Hepatocyte (in vitro differentiated cells): ENCODE results near the gene CNIH1. TPM values are rescaled to one million over a fixed set of nuclear protein-coding genes. Genes with fewer than 3 reads are reported as not detected.
"Not testable (repeated sequence)": the region's sequence is repeated elsewhere in the genome, so short reads cannot be mapped to it uniquely, and the experiment has no call there.

Experiments
- DNase-seq: peaks from one replicate; pipeline ENCODE4 v3.0.0-alpha.2; 2016; ENCODE audit warnings: low spot score
- H2AFZ ChIP-seq: fragments of 200-600 bp; sonication (generic); 2 replicates; pipeline ENCODE4 v1.6.0; 2016; ENCODE audit warnings: antibody characterized with exemption, mild to moderate bottlenecking
- H3K27ac ChIP-seq: fragments of 200-600 bp; sonication (generic); 2 replicates; pipeline ENCODE4 v1.5.1; 2016; ENCODE audit warnings: mild to moderate bottlenecking
- H3K27me3 ChIP-seq: fragments of 200-600 bp; sonication (generic); 2 replicates; pipeline ENCODE4 v1.6.1; 2016
- H3K36me3 ChIP-seq: fragments of 200-600 bp; sonication (generic); replicated peaks from 2 replicates; pipeline ENCODE4 v1.5.1; 2016; ENCODE audit warnings: low read depth; ENCODE audit not compliant: insufficient read depth
- H3K4me1 ChIP-seq: fragments of 200-600 bp; sonication (generic); 2 replicates; pipeline ENCODE4 v1.5.1; 2016; ENCODE audit warnings: mild to moderate bottlenecking, moderate library complexity; ENCODE audit not compliant: insufficient read depth
- H3K4me2 ChIP-seq: fragments of 200-600 bp; sonication (generic); 2 replicates; pipeline ENCODE4 v1.6.0; 2016
- H3K4me3 ChIP-seq: fragments of 200-600 bp; sonication (generic); 2 replicates; pipeline ENCODE4 v1.5.1; 2016; ENCODE audit warnings: mild to moderate bottlenecking
- H3K79me2 ChIP-seq: fragments of 200-600 bp; sonication (generic); 2 replicates; pipeline ENCODE4 v1.6.0; 2017; ENCODE audit warnings: mild to moderate bottlenecking
- H3K9me2 ChIP-seq: fragments of 200-600 bp; sonication (generic); replicated peaks from 2 replicates; pipeline ENCODE4 v1.6.0; 2017; ENCODE audit warnings: mild to moderate bottlenecking; ENCODE audit not compliant: insufficient read depth
- H3K9me3 ChIP-seq: fragments of 200-600 bp; sonication (generic); 2 replicates; pipeline ENCODE4 v1.5.1; 2016; ENCODE audit warnings: low read depth, mild to moderate bottlenecking
- H4K20me1 ChIP-seq: fragments of 200-600 bp; sonication (generic); 2 replicates; pipeline ENCODE4 v1.6.0; 2016; ENCODE audit warnings: mild to moderate bottlenecking; ENCODE audit not compliant: insufficient read depth, poor library complexity, severe bottlenecking
- EZH2 ChIP-seq: fragments of 200-600 bp; sonication (generic); IDR thresholded peaks from 2 replicates; pipeline ENCODE4 v1.6.1; 2016; ENCODE audit warnings: antibody characterized with exemption, mild to moderate bottlenecking, borderline replicate concordance
- EZH2phosphoT487 ChIP-seq: fragments of 200-600 bp; sonication (generic); IDR thresholded peaks from one replicate; pipeline ENCODE4 v1.6.1; 2018; ENCODE audit warnings: antibody characterized with exemption, mild to moderate bottlenecking, low read depth, moderate library complexity; ENCODE audit not compliant: unreplicated experiment, severe bottlenecking
- WGBS: methylation state at CpG from one replicate; pipeline ENCODE4 v1.1.6; 2016; ENCODE audit warnings: low lambda C conversion rate; ENCODE audit errors: missing lambda C conversion rate; 5-methylcytosine and 5-hydroxymethylcytosine counted together
- polyA plus RNA-seq: library from polyadenylated mRNA; unstranded; fragments of >200 nt; fragmentation: Nextera tagmentation; extraction: Ambion mirVana; gene quantifications from 2 replicates; pipeline ENCODE4 v1.2.1, GENCODE V29; 2016
- total RNA-seq: library from RNA; depleted of rRNA; stranded (reverse); fragments of >200 nt; gene quantifications from 2 replicates; pipeline ENCODE4 v1.2.3, GENCODE V29; 2014
- TF ChIP-seq, protein P1 (sequence below): fragments of 200-600 bp; sonication (generic); IDR thresholded peaks from 2 replicates; pipeline ENCODE4 v1.5.1; 2016; ENCODE audit warnings: antibody characterized with exemption, mild to moderate bottlenecking; ENCODE audit not compliant: poor library complexity

CNIH1 gene
- total and polyA plus RNA-seq, 2 experiments from 2014 or later = 201 to 320 TPM

DNA sequence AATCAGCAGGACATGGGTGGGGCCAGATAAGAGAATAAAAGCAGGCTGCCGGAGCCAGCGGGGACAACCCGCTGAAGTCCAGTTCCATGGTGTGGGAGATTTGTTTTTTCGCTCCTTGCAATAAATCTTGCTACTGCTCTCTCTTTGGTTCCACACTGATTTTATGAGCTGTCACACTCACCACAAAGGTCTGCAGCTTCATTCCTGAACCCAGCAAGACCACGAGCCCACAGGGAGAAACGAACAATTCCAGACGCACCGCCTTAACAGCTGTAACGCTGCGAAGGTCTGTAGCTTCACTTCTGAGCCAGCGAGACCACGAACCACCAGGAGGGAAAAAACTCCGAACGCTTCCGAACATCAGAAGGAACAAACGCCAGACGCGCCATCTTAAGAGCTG lies 2.8 kb upstream of the CNIH1 start:
- Histone ChIP-seq H3K4me1 (peaks cover 22% of the 10 kb centered on the region), H3K27me3 (no peaks in the 10 kb centered on the region), H3K9me2 (no peaks in the 10 kb centered on the region), H3K27ac (peak overlapping the region; percentile 83), H3K9me3 (no peaks in the 10 kb centered on the region), H3K4me2 (peak overlapping the region; percentile 43), H3K4me3 (no peak overlapping the region), H3K79me2 (peaks cover 16% of the 10 kb centered on the region), H4K20me1 (no peaks in the 10 kb centered on the region), H3K36me3 (no peaks in the 10 kb centered on the region), H2AFZ (no peak overlapping the region)
- TF ChIP-seq, protein P1, sequence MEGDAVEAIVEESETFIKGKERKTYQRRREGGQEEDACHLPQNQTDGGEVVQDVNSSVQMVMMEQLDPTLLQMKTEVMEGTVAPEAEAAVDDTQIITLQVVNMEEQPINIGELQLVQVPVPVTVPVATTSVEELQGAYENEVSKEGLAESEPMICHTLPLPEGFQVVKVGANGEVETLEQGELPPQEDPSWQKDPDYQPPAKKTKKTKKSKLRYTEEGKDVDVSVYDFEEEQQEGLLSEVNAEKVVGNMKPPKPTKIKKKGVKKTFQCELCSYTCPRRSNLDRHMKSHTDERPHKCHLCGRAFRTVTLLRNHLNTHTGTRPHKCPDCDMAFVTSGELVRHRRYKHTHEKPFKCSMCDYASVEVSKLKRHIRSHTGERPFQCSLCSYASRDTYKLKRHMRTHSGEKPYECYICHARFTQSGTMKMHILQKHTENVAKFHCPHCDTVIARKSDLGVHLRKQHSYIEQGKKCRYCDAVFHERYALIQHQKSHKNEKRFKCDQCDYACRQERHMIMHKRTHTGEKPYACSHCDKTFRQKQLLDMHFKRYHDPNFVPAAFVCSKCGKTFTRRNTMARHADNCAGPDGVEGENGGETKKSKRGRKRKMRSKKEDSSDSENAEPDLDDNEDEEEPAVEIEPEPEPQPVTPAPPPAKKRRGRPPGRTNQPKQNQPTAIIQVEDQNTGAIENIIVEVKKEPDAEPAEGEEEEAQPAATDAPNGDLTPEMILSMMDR = no peak
- TF ChIP-seq EZH2phosphoT487 = no peak
- TF ChIP-seq EZH2 = no peak
- WGBS = 74% methylated on average over 17 of the region's 18 CpGs
- DNase-seq = no peak

DNA sequence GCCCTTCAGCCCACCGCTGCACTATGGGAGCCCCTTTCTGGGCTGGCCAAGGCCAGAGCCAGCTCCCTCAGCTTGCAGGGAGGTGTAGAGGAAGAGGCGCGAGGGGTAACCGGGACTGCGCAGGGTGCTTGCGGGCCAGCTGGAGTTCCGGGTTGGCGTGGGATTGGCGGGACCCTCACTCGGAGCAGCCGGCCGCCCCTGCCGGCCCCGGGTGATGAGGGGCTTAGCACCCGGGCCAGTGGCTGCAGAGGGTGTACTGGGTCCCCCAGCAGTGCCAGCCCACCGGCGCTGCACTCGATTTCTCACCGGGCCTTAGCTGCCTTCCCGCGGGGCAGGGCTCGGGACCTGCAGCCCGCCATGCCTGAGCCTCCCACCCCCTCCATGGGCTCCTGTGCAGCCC lies 1.8 kb upstream of the CNIH1 start:
- peaks cover 22% of the 10 kb centered on the region for H3K4me1 ChIP-seq
- H3K27me3 ChIP-seq = not testable (repeated sequence)
- WGBS = 100% methylated on average over 14 of the region's 23 CpGs

DNA sequence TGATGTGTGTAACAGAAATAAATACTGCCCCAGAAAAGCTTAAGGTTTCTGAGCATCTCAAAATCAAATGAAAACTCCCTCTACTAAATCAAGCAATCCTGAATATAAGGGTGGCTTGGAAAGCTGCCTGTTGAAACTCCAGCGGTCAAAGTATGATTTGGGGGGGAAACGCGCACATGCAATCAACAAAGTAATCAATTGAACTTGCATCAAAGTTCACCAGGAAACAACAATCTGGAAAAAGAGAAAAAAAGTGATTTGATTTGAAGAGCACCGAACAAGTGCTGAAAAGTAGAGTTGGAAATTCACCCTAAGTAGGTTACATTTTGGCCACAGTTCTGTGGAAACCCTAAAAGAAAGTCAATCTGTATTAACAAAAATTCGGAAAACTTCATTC lies 700 bp downstream of the CNIH1 start:
- TF ChIP-seq EZH2phosphoT487 (no peak), EZH2 (no peak)
- TF ChIP-seq, protein P1 = no peak
- H3K9me3 ChIP-seq = no peaks in the 10 kb centered on the region
- no peaks in the 10 kb centered on the region for H3K36me3 ChIP-seq
- peak overlapping the region; percentile 83 for H3K4me2 ChIP-seq
- peak; percentile 8 for DNase-seq
- H3K4me3 ChIP-seq = peak overlapping the region; percentile 89
- no peaks in the 10 kb centered on the region for H3K9me2 ChIP-seq
- H4K20me1 ChIP-seq = no peaks in the 10 kb centered on the region
- H3K79me2 ChIP-seq = peaks cover 51% of the 10 kb centered on the region
- H3K27me3 ChIP-seq = no peaks in the 10 kb centered on the region
- 2% methylated on average over 5 of the region's 5 CpGs for WGBS
- H3K4me1 ChIP-seq = peaks cover 13% of the 10 kb centered on the region
- H3K27ac ChIP-seq = peak overlapping the region; percentile 99
- peak overlapping the region; percentile 74 for H2AFZ ChIP-seq

More for the DNA sequence above, 1.8 kb upstream of the CNIH1 start:
- H3K4me3 ChIP-seq, H3K9me3 ChIP-seq, DNase-seq, H3K4me2 ChIP-seq, H3K9me2 ChIP-seq, H3K27ac ChIP-seq, H4K20me1 ChIP-seq, H2AFZ ChIP-seq, H3K36me3 ChIP-seq: not testable (repeated sequence)
- peaks cover 26% of the 10 kb centered on the region for H3K79me2 ChIP-seq

DNA sequence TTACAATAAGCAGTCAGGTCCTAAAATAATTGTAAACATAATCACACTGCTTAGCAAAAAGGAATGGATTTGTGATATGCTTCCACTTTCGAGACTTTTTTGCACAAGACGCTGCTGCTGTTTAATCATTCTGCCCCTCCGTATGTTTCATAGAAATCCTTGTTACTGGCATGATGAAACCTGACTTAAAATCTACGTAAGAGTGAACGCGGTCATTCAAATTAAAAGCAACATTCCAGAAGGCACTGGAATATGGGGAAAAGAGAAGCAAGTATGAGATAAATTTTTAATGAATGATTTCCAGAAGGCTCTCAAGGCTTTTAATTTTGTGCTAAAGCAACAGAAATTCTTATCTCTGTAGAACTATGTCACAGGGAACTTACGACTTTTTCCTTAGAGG lies 1.1 kb downstream of the CNIH1 start:
- Histone ChIP-seq H3K9me2 (no peaks in the 10 kb centered on the region), H4K20me1 (no peaks in the 10 kb centered on the region), H2AFZ (peak overlapping the region; percentile 74), H3K27me3 (no peaks in the 10 kb centered on the region), H3K4me2 (peak overlapping the region; percentile 83), H3K4me1 (peaks cover 9% of the 10 kb centered on the region), H3K9me3 (no peaks in the 10 kb centered on the region), H3K79me2 (peaks cover 54% of the 10 kb centered on the region), H3K4me3 (peak overlapping the region; percentile 89), H3K27ac (peak overlapping the region; percentile 99), H3K36me3 (no peaks in the 10 kb centered on the region)
- no peak for DNase-seq
- WGBS = 35% methylated on average over 7 of the region's 7 CpGs
- no peak for TF ChIP-seq EZH2
- no peak for TF ChIP-seq EZH2phosphoT487
